NCI-H69 (cell line): ENCODE measurements around the gene CALCOCO1.
"Not testable (repeated sequence)": the region's sequence is repeated elsewhere in the genome, so short reads cannot be mapped to it uniquely, and the experiment has no call there.

Experiments
- DNase-seq: peaks from one replicate; lab custom pipeline; 2025; lab: John Stamatoyannopoulos, UW

CALCOCO1 gene

GRCh38 chr12:53696655-53697331 lies 30.5 kb downstream of the CALCOCO1 start:
- DNase-seq: peak; percentile 72

GRCh38 chr12:53696285-53696654 lies 31.0 kb downstream of the CALCOCO1 start:
- peak; percentile 99 for DNase-seq

DNA sequence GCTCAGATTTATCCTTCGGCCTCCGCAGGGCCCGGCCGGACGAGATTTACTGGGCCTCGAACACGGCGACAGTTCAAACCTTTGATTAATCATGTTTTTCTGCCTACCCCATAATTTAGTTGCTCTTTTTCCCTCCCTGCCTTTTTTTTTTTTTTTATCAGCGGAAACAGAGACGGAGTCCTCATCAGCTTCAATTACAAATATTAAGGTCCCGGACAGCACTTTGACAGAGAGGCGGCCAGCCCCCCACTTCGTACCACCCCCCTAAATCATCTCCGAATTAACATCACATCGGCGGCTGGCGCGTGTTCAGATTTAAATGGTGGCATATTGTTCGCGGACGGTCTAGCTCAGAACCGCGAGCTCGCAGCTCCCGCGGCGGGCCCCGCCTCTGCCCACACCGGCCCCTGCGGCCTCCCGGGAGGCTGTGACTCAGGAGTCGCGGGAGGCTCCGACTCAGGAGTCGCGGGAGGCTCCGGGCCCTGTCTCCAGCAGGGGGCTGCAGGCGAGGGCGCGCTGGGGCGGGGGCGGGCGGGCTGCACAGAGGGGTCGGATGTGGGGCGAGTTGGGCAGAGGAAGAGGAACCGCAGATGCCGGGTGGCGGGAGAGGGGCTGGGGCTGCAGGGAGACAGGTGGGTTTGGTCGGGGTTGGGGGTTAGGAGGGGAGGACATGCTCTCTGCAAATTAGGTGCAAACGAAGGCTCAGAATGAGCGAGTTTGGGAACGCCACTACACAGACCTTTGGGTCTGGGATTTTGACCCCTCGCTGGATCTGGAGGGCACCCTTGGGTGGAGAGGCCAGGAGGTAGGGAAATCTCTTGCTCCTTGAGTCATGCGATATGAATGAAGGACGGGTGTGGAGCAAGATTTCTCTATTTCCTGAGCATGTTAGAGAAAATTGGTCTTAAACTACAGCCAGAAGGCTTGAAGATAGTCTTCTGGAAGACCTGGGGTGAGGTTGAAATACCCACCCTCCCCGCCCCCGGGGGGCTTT lies 31.8 kb downstream of the CALCOCO1 start:
- peak; percentile 80 for DNase-seq

- no peak for DNase-seq
These were observed 32.5 kb downstream of the CALCOCO1 start for GRCh38 chr12:53694756-53695151.

DNA sequence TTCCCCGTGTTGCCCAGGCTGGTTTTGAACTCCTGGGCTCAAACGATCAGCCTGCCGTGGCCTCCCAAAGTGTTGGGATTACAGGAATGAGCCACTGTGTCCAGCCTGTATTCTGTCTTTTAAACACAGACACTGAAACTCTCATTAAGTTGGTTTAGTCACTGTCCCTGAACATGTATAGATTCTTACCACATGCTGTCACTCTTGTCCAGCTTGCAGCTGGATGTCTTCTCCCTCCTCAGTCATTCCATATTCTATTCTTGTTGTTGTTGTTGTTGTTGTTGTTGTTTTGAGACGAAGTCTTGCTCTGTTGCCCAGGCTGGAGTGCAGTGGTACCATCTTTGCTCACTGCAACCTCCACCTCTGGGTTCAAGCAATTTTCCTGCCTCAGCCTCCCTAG lies 39.1 kb downstream of the CALCOCO1 start:
- DNase-seq: no peak

DNA sequence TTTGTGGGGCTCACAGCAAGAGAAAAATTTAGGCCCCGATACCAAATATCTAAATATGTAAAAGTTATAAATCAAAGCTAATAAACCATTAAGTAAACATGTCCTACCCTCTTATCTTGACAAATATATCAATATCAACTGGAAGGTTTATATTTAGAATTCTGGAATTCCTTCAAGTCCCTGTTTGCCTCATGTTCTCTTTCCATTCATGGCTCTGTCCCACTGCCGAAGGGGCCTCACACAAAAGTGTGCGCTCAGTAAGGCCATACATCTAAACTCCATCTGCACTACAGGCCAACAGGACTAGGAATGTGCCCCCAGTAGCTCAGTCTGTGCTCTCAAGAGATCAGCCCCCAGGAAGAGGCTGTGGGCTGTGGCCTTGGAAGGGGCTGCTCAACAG lies 40.8 kb downstream of the CALCOCO1 start:
- DNase-seq: no peak

DNA sequence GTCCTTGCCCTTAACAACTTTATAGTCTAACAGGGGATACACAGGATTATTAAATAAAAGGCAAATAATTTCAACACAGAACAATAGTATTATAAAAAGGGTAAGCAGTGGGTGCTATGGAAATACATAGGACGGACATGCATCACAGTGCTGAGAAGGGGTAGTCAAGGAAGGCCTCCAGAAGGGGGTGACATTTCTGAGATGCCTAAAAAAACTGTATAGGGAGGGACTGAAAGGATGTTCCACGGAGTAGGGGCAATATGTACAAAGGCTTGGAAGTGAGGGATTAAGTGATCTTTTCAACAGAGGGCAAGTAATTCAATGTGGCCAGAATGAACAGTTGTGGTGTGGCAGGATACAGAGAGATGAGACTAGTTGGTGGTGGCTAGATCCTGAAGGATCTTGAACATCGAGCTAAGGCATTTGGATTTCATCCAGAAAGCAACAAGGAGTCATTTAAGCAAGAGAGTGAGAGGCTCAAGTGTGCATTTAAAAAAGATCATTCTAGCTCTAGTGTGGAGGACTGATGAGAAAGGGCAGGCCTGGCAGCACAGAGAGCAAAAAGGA lies 42.5 kb downstream of the CALCOCO1 start:
- no peak for DNase-seq

- no peak for DNase-seq
These were observed 43.3 kb downstream of the CALCOCO1 start for GRCh38 chr12:53683983-53684382.

DNA sequence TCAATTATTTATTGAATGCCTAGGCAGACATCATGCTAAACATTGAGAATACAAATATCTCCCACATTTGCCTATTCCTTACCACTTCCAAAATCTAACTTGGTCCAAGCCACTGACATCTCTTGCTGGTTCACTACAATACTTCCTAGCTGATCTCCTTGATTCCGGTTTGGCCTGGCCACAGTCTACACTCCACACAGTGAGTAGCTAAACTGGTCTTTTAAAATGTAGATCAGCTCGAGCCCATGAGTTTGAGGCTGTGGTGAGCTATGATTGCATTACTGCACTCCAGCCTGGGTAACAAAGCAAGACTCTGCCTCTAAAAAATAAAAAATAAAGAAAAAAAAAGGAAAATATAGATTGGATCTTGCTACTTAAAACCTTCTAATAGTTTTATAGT lies 43.8 kb downstream of the CALCOCO1 start:
- no peak for DNase-seq

- not testable (repeated sequence) for DNase-seq
These were observed 47.2 kb downstream of the CALCOCO1 start for GRCh38 chr12:53680061-53680460.

- no peak for DNase-seq
These were observed 49.5 kb downstream of the CALCOCO1 start for GRCh38 chr12:53677800-53678148.

DNA sequence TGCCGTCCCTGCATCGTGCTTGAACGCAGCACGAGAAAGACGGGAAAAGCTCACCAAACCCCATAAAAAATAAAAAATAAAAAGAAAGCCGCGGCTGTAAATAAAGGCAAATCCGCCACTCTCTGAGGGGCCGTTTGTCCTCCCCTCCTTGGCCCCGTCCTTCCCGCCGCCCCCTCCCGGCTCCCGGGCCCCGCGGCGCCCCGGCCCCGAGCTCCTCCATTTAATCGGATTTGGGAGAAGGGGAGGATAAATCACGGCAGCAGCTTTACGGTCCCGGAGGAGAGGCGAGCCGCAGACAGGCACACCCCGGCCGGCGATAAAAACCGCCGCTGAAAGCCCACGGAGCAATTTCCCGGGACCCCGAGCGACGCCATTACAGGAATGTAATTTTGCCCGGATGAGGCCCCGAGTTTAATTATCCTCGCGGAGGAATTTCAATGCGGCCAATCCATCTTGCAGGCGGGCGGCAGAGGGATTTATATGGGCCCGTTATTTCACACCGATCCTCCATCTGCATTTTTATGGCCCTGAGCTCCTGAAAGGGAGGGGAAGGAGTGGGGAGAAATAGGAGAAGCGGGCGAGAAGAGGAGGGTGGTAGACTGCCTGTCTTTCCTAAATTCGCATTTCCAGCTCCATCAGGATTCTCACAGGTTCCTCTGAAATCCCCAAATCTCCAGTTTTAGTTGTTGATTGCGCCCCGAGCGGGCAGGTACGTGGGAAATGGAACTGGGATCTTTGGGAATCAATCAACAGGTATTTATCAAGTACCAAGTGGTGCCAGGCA lies 50.0 kb downstream of the CALCOCO1 start:
- DNase-seq: peak; percentile 65

DNA sequence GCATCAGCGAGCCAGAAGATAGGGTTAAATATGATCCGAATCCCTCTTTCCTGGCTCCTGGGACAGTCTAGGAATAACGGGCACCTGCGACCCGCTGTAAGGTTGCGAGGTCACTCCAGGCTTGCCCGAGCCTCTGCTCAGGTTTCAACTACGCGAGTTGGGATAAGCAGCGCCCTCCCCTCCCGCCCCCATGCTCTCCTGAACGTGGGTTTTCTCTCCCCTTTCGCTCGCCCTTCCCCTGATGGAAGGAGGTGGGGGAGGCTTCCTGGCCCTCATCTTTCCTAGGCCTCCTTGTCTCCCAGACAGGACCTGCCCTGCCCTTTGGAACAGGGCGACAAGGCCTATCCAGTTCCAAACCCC lies 50.6 kb downstream of the CALCOCO1 start:
- peak; percentile 84 for DNase-seq

DNA sequence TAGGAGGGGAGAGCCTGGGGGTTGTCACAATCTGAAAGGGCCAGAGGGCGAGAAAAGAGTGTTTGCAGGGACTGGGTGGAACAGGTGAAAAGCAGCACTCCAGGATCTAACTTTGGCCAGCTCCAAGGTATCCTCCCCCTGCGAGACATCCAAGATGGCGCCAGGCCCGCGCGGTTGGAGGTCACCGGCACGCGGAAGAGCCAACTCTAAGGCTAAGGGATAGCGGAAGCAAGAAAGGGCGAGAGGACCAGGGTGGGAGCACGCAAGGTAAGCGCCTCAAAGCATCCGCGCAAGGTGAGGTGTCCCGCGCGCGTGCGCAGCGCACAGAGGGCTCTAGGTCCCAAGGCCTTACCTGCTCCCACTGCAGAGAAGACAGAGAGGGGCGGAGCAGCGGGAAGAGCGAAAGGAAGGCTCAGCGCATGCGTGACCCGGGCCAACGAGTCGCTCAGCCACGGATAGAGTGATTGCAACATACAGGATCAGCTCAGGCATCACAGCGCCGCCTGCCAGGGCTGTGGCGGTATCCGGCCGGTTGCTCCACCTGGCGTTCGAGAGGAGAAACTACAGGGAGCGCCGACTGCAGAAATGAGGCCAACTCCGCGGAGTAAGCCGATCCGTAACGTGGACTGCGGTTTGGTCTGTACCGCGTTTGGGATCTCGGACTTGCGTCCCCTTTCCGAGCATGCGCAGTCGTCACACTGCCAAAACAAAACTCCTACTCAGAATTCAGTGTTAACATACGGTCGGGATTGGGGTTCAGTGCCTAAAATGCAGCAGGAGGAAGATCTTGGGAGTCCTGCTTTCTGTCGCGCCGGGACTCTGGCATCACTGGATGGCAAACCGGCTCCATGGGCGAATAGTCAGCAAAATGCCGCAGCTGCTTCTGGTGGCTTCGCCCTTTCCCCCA lies 51.3 kb downstream of the CALCOCO1 start, which contains the start of gene ATP5MC2:
TSS of gene ATP5MC2 (minus strand) at position 383 of the 907 bp plus-strand sequence. CDS start 3,469 bp downstream, outside the sequence.
- peak; percentile 99 for DNase-seq

- DNase-seq: no peak
These were observed 52.1 kb downstream of the CALCOCO1 start for GRCh38 chr12:53674977-53675700.

DNA sequence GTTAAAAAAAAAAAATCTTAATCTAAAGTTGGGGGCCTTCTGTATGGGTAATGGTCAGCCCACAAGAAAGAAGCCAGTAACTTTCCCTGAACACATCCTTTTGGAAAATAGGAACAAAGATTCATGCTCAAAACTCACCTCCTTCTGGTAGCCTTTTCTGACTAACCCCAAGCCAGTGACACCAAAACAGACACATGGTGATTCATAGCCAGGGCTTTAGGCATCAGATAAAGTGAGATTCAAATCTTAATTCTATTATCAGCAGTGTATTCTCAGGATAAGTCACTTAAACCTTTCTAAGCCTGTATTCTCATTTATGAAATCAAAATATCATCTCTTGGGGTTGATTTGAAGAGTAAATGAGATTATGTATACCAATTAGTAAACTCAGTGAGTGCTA lies 56.3 kb downstream of the CALCOCO1 start:
- DNase-seq: no peak

GRCh38 chr12:53670308-53670707 lies 56.9 kb downstream of the CALCOCO1 start:
- no peak for DNase-seq

GRCh38 chr12:53667080-53667479 lies 60.2 kb downstream of the CALCOCO1 start:
- DNase-seq: no peak

DNA sequence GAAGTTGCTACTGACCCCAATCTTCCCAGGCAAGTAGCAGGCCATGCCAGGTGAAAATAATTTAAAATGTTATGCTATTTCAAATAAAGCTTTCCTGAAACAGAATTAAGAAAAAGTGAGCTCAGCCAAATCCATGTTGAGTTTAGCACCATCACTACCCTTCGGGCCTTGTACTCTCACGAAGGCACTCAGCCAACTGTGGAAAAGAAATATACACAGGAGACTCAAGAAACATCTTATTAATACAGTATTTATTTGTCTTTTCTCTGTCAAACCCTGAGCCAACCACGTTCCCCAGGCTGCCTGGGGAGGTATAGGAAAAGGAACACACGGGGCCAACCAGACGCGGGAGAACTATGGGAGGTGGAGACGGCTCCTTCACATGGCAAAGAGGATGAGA lies 62.3 kb downstream of the CALCOCO1 start:
- no peak for DNase-seq

- no peak for DNase-seq
These were observed 63.1 kb downstream of the CALCOCO1 start for GRCh38 chr12:53664191-53664590.
